Activated naive CD8-positive, alpha-beta T cell treated with anti-CD3 and anti-CD28 coated beads for 36 hours (primary cell): ENCODE results near the gene EPS8L2. TPM values are rescaled to one million over a fixed set of nuclear protein-coding genes. Genes with fewer than 3 reads are reported as not detected.
A peak's percentile ranks its signal among the peaks of the same experiment; 100 is the strongest.

Experiments
- DNase-seq: peaks from one replicate; pipeline ENCODE4 v3.0.0; 2021
- H3K27ac Mint-ChIP-seq: one replicate; pipeline ENCODE4 v1.8.0; 2022; ENCODE audit warnings: mild to moderate bottlenecking, moderate library complexity, mixed read lengths
- H3K27me3 Mint-ChIP-seq: one replicate; pipeline ENCODE4 v1.8.0; 2022; ENCODE audit warnings: mild to moderate bottlenecking, mixed read lengths
- H3K36me3 Mint-ChIP-seq: one replicate; pipeline ENCODE4 v1.8.0; 2021; ENCODE audit warnings: mild to moderate bottlenecking, mixed read lengths
- H3K4me1 Mint-ChIP-seq: one replicate; pipeline ENCODE4 v1.8.0; 2021; ENCODE audit warnings: mixed read lengths
- H3K4me3 Mint-ChIP-seq: one replicate; pipeline ENCODE4 v1.8.0; 2022; ENCODE audit warnings: mild to moderate bottlenecking, moderate library complexity, mixed read lengths
- H3K9me3 Mint-ChIP-seq: one replicate; pipeline ENCODE4 v1.8.0; 2022; ENCODE audit warnings: mixed read lengths
- total RNA-seq, 2 experiments: library from RNA; stranded (reverse); gene quantifications; one replicate each; pipeline ENCODE4 v1.2.3, GENCODE V29; 2021

The EPS8L2 gene
- total RNA-seq, 2 experiments from 2014 or later, result 13.3 to 15.9 TPM

DNA sequence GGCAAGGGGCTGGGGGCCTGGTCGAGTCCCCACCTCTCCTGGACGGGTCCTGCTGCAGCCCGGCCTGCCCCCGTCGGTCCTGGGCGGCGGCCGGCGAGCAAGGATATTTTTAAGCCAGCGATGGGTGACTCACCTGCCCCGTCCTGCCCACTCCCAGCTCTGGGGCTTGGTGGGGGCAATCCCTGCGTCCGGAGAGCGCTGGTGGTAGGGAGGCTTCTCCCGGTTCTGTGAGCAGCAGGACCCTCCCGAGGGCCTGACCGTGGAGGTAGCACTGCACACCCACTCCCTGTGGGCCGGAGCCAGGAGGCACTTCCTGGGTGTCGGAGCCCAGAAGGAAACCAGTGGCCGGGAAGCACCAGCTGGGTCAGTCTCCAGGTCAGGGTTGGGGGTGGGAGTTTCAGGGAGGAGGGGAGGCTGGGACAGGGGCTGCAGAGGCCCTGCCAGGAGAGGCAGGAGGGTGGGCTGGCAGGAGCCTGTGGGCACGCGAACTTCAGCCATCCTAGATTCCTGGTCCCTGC is 467 bp downstream of the EPS8L2 start:
- peaks cover 32% of the 10 kb centered on the region for H3K27me3 Mint-ChIP-seq
- H3K36me3 Mint-ChIP-seq, result no peaks in the 10 kb centered on the region
- no peak overlapping the region for H3K4me3 Mint-ChIP-seq
- no peak for DNase-seq
- peaks cover 9% of the 10 kb centered on the region for H3K4me1 Mint-ChIP-seq
- H3K27ac Mint-ChIP-seq, result no peak overlapping the region
- no peaks in the 10 kb centered on the region for H3K9me3 Mint-ChIP-seq

DNA sequence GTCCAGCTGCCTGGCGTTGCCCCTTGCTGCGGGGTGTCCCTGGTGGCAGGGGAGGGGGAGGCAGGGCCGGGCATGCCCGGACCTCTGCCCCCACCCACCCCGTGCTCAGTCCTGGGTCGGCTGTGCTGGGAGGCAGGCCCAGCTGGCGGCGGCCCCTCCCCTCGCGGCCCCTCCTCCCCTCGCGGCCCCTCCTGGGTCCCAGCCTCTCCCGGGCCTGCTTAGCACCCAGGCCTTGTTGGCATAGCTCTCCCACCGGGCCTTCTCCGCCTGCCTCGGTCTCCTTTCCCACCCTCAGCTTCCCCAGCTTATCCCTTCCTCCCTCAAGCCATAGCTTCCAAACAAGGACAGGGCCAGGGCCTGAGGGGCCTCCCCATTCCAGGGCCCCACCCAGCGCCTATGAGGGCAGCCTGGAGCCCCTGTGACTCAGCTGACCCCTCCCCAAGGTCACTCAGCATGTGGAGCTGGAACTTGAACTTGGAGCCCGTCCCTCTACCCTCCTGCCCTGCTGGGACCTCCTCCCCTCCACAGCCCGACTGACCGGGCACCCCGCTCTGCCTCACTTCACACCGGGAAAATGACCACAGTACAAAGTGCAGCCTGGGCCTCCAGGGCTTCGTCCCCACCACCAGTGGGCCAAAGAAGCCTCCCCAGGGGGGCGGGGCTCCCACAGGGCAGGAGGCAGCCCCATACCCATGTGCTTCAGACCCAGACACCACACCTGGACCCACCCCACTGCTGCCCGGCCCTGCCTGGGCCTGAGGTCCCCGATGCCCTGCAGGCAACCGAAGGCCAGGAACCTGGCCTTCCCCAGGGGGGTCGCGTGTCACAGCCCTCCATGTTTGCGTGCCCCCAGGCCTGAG is 1.2 kb downstream of the EPS8L2 start:
- Mint-ChIP-seq H3K4me3 (no peak overlapping the region), H3K9me3 (no peaks in the 10 kb centered on the region), H3K27me3 (peaks cover 32% of the 10 kb centered on the region), H3K36me3 (no peaks in the 10 kb centered on the region), H3K27ac (no peak overlapping the region), H3K4me1 (peaks cover 9% of the 10 kb centered on the region)
- DNase-seq, result no peak

DNA sequence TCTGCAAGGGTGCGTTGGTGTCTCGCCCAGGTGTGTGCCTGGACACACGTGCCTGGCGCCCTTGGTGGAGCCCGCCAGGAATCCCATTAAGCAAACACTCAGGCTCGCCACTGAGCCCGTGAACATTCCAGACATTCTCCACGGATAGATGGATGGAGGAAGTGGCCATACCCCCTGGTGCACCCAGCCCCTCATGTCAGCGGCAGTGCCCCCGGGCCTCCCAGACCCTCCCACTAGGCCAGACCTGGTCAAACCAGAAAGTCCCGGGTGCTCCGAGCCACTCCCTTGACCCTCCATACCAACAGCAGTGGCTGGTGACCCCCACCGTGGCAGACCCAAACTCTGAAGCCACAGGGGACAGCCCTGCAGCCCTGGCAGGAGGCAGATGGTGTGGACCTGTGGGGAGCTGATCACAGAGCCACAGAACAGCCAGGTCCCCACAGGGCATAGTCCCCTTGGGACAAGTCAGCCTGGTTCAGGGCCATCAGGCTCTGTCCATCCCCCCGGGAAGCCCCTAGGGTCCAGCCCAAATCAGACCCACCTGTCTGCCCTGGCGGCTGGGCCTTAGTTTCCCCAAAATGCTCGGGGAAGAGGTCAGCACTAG is 1.9 kb downstream of the EPS8L2 start:
- H3K4me3 Mint-ChIP-seq, result no peak overlapping the region
- H3K27me3 Mint-ChIP-seq, result peaks cover 32% of the 10 kb centered on the region
- H3K27ac Mint-ChIP-seq, result no peak overlapping the region
- peaks cover 7% of the 10 kb centered on the region for H3K4me1 Mint-ChIP-seq
- no peaks in the 10 kb centered on the region for H3K9me3 Mint-ChIP-seq
- no peak for DNase-seq
- H3K36me3 Mint-ChIP-seq, result no peaks in the 10 kb centered on the region

DNA sequence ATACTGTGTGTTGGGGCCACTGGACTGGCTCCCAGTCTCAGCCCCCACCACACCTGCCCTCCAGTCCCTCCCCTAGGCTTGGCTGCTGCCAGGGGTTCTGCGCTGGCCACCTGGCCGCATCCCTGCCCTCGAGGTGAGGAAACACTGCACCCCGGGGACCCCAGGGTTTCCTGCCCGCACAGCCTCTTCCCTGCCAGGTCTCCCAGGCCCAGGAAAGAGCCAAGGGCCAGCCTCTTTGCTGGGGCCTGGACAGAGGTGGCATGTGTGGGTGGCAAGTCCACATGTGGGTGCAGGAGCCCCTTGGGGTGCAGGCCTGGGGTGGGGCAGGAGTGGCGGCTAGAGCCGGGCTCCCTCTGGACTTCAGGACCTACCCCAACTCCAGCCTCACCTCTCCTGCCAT is 2.5 kb downstream of the EPS8L2 start:
- no peaks in the 10 kb centered on the region for H3K36me3 Mint-ChIP-seq
- peaks cover 7% of the 10 kb centered on the region for H3K4me1 Mint-ChIP-seq
- no peak overlapping the region for H3K4me3 Mint-ChIP-seq
- H3K27ac Mint-ChIP-seq, result no peak overlapping the region
- DNase-seq, result no peak
- H3K9me3 Mint-ChIP-seq, result no peaks in the 10 kb centered on the region
- H3K27me3 Mint-ChIP-seq, result peaks cover 32% of the 10 kb centered on the region

DNA sequence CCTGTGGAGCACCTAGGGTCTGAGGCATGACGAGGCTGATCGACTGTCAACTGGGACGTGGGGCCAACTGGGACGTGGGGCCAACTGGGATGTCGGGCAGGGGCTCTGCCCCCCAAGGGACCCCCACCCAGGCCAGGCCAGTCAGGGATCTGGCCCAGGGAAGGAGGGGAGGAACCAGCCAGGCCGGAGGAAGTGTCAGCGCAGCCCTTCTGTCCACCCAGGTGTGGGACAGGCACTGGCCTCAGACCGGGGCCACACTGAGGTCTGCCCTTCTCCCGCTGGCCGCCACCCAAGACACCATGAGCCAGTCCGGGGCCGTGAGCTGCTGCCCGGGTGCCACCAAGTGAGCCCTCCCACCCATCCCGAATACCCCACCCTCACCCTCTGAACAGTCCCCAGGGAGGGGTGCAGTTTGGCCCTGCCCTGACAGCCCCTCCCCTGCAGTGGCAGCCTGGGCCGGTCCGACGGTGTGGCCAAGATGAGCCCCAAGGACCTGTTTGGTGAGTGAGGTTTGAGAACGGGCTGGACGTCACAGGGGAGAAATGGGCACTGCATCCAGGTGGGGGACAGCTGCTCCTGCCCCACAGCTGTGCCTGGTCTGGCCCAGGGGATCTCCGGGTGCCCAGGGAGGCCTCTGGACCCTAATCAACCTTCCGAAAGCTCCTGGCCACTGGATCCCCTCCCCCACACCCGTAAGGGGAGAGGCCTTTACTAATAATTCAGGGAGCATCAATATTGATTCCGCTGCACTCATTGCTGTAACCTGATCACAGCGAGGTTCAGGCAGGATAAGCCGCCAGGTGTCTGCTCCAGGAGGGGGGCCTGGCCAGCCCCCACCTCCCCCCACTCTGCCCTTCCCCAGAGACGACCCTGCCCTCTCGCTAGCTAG is 3.3 kb downstream of the EPS8L2 start:
- no peak overlapping the region for H3K4me3 Mint-ChIP-seq
- peaks cover 7% of the 10 kb centered on the region for H3K4me1 Mint-ChIP-seq
- peaks cover 32% of the 10 kb centered on the region for H3K27me3 Mint-ChIP-seq
- no peak for DNase-seq
- no peaks in the 10 kb centered on the region for H3K36me3 Mint-ChIP-seq
- no peaks in the 10 kb centered on the region for H3K9me3 Mint-ChIP-seq
- no peak overlapping the region for H3K27ac Mint-ChIP-seq

DNA sequence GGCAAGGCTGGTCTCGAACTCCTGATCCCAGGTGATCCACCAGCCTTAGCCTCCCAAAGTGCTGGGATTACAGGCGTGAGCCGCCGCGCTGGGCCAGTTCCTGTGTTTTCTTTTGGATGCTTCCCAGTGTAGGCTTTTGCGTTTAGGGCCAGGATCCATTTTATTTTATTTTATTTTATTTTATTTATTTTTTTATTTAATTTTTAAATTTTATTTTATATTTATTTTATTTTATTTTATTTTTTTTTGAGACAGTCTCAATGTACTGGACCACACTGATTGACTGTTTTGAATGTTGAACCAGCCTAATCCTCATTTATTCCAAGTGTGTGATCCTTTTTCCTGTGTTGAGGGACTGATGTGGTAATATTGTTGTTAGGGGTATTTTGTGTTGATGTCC is 8.4 kb downstream of the EPS8L2 start:
- no peak overlapping the region for H3K27ac Mint-ChIP-seq

DNA sequence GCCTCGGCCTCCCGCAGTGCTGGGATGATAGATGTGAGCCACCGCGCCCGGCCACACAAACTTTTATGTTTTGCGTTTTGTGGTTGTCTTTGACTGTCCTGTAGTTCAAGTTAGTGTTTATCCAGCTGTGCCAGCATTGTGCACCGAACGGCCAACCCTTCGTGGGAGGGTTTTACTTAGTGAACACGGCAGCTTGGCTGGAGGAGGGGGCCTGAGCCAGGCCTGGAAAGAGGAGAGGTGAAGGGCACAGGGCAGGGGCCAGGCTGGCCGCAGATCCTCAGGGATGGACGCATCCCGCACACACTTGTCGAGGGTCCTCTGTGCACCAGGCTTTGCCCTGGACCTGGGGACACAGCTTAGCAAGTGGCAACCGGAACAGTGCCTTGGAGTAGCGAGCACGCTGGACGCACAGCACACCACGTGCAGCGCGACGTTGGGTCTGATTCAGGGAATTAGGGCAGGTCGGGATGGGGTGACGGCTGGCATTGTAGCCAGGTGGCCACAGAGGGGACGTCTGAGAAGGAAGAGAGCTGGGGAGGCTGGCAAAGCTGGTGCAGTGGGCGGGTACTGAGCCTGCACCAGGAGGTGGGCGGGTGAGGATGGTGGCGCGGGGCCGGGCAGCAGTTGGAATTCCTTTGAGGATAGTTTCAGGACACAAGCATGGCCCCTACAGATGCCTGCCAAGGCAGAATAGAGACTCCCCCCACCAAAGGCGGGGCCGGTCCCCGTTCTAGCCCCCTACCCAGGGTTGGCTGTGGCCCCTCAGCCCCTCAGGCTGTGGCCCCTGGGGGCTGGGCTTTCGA is 13.4 kb downstream of the EPS8L2 start:
- Mint-ChIP-seq H3K4me3 (no peak overlapping the region), H3K4me1 (peaks cover 9% of the 10 kb centered on the region), H3K27me3 (peaks cover 33% of the 10 kb centered on the region), H3K9me3 (peaks cover 1% of the 10 kb centered on the region), H3K27ac (no peak overlapping the region), H3K36me3 (no peaks in the 10 kb centered on the region)
- no peak for DNase-seq

More for the DNA sequence above, 8.4 kb downstream of the EPS8L2 start:
- no peak for DNase-seq
- H3K36me3 Mint-ChIP-seq, result no peaks in the 10 kb centered on the region
- H3K9me3 Mint-ChIP-seq, result peaks cover 1% of the 10 kb centered on the region
- no peak overlapping the region for H3K4me3 Mint-ChIP-seq
- H3K4me1 Mint-ChIP-seq, result peaks cover 4% of the 10 kb centered on the region
- H3K27me3 Mint-ChIP-seq, result peaks cover 29% of the 10 kb centered on the region

DNA sequence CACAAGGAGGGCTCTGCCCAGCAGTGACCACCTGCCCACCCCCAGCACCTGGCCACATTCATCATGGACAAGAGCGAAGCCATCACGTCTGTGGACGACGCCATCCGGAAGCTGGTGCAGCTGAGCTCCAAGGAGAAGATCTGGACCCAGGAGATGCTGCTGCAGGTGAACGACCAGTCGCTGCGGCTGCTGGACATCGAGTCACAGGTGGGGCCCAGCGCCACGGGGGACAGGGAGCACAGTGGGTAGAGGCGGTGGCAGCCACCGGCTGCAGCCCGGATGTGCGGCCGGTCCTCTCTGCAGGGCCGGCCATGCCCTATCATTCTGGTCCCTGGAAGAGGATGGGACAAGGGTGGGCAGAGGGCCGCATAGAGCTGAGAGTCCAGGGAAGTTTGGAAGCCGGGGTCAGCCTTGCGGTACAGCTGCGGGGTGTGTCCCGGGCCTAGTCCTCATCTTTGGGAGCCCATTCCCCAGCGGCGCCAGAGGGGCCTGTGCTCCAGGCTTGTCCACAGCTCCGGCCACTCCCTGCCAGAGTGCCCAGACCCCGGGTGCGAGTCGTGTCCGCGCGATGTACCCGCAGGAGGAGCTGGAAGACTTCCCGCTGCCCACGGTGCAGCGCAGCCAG is 14.1 kb downstream of the EPS8L2 start:
- peaks cover 1% of the 10 kb centered on the region for H3K9me3 Mint-ChIP-seq
- no peak overlapping the region for H3K27ac Mint-ChIP-seq
- peaks cover 11% of the 10 kb centered on the region for H3K4me1 Mint-ChIP-seq
- H3K4me3 Mint-ChIP-seq, result no peak overlapping the region
- H3K36me3 Mint-ChIP-seq, result no peaks in the 10 kb centered on the region
- no peak for DNase-seq
- H3K27me3 Mint-ChIP-seq, result peaks cover 29% of the 10 kb centered on the region

DNA sequence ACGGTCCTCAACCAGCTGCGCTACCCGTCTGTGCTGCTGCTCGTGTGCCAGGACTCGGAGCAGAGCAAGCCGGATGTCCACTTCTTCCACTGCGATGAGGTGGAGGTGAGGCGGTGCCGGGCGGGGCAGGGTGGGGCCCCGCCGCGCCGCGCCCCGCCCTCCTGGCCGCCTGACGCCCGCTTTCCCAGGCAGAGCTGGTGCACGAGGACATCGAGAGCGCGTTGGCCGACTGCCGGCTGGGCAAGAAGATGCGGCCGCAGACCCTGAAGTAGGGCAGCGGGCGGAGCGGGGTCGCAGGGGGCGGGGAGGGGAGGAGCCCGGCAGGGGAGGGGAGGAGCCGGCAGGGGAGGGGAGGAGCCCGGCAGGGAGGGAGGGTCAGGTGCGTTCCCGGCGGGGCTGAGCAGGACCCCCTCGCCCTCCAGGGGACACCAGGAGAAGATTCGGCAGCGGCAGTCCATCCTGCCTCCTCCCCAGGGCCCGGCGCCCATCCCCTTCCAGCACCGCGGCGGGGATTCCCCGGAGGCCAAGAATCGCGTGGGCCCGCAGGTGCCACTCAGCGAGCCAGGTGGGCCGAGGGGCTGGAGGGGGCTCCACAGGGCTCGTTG is 14.7 kb downstream of the EPS8L2 start:
- no peaks in the 10 kb centered on the region for H3K36me3 Mint-ChIP-seq
- peaks cover 13% of the 10 kb centered on the region for H3K4me1 Mint-ChIP-seq
- H3K9me3 Mint-ChIP-seq, result no peaks in the 10 kb centered on the region
- no peak overlapping the region for H3K4me3 Mint-ChIP-seq
- peaks cover 29% of the 10 kb centered on the region for H3K27me3 Mint-ChIP-seq
- no peak overlapping the region for H3K27ac Mint-ChIP-seq
- DNase-seq, result peak; percentile 43

DNA sequence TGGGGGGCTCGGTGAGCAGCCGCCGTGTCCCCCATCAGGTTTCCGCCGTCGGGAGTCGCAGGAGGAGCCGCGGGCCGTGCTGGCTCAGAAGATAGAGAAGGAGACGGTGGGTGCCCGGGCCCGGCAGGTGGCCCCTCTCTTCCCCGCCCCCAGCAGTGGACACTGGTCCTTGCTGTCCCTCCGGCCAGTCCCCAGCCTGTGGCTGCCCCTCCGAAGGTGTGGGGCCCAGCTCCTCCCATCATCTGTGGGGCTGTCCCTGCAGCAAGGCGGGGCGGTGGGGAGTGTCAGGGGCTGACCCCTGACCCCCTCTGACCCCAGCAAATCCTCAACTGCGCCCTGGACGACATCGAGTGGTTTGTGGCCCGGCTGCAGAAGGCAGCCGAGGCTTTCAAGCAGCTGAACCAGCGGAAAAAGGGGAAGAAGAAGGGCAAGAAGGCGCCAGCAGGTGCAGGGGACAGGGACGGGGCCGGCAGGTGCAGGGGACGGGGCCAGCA is 15.3 kb downstream of the EPS8L2 start:
- DNase-seq, result no peak
- Mint-ChIP-seq H3K4me3 (no peak overlapping the region), H3K27me3 (peaks cover 29% of the 10 kb centered on the region), H3K9me3 (no peaks in the 10 kb centered on the region), H3K27ac (no peak overlapping the region), H3K36me3 (no peaks in the 10 kb centered on the region), H3K4me1 (peaks cover 13% of the 10 kb centered on the region)

DNA sequence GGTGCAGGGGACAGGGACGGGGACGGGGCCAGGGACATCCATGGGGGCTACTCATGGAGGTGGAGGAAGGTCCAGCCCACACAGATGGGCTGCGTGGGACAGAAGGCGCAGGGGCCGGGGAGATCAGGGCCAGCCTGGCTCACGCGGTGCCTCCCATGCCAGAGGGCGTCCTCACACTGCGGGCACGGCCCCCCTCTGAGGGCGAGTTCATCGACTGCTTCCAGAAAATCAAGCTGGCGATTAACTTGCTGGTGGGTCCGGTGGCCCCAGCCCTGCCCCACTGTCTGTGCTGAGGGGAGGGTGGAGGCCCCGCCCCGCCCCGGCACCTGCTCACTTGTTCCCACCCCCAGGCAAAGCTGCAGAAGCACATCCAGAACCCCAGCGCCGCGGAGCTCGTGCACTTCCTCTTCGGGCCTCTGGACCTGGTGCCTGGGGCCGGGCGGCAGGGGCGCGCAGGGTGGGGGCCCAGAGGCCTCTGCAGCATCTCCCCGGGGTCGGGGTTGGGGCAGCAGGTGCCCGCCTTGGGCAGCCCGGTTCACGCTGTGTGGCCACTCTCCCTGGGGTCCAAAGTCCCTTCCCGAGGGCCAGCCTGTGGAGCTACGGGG is 15.8 kb downstream of the EPS8L2 start:
- peak; percentile 58 for DNase-seq
- H3K4me1 Mint-ChIP-seq, result peaks cover 16% of the 10 kb centered on the region
- H3K9me3 Mint-ChIP-seq, result no peaks in the 10 kb centered on the region
- H3K27ac Mint-ChIP-seq, result no peak overlapping the region
- peaks cover 29% of the 10 kb centered on the region for H3K27me3 Mint-ChIP-seq
- H3K4me3 Mint-ChIP-seq, result no peak overlapping the region
- no peaks in the 10 kb centered on the region for H3K36me3 Mint-ChIP-seq

DNA sequence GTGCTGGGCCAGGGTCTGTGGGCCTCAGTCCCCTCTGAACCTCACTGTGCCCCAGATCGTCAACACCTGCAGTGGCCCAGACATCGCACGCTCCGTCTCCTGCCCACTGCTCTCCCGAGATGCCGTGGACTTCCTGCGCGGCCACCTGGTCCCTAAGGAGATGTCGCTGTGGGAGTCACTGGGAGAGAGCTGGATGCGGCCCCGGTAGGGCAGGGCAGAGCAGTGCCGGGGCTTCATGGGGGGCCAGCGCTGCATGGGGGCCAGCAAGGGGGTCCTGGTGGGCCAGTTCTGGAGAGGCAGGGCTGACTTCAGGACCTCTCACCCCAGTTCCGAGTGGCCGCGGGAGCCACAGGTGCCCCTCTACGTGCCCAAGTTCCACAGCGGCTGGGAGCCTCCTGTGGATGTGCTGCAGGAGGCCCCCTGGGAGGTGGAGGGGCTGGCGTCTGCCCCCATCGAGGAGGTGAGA is 16.3 kb downstream of the EPS8L2 start:
- no peak for DNase-seq
- Mint-ChIP-seq H3K4me1 (peaks cover 16% of the 10 kb centered on the region), H3K36me3 (no peaks in the 10 kb centered on the region), H3K27ac (no peak overlapping the region), H3K4me3 (no peak overlapping the region), H3K9me3 (no peaks in the 10 kb centered on the region), H3K27me3 (peaks cover 29% of the 10 kb centered on the region)
